Middle frontal gyrus (tissue), 1 donor: ENCODE results near the gene MLXIP.
"Not testable (repeated sequence)": the region's sequence is repeated elsewhere in the genome, so short reads cannot be mapped to it uniquely, and the experiment has no call there.

ENCODE experiments used
- DNase-seq: peaks from one replicate; pipeline ENCODE4 v3.0.0-alpha.2; 2015; ENCODE audit warnings: low spot score; ENCODE audit errors: extremely low spot score

Gene MLXIP

DNA sequence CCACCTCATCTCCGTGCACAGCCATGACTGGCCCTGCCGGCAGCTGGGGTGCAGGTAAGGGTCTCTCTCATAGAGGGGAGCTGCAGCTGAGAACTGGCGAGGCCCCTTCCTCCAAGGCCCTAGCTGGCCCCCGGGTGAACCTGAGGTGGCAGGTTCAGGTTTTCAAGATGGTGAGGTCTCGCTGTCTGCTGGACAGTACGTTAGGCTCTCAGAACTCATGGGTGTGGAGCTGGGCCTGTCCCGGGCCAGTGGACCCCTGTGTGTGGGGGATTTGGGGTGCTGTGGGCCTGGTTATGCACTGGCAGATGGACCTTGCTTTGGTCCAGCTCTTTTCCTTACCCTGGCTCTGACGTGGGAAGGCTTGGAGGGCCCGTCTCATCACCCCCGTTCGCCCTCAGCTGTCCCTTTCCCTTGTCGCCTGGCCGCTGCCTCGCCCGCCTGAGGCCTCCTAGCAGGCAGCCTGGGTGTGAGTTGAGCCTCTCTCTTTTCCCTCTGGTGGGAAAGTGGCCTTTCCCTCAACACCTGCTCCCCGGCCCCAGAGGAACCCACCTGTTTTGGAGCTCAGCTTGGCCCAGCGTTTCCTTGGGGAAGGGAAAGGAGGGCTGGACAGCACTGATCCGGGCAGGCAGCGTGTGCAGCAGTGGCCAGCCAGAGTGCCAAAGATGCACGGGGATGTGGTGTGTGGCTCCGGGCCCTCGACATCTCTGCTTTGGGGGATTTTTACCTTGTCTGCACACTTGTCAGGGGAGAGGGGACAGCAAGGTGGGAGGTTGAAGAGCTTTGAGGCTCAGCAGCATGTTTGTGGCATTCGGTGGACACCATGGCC lies 67.2 kb downstream of the MLXIP start:
- DNase-seq = no peak

DNA sequence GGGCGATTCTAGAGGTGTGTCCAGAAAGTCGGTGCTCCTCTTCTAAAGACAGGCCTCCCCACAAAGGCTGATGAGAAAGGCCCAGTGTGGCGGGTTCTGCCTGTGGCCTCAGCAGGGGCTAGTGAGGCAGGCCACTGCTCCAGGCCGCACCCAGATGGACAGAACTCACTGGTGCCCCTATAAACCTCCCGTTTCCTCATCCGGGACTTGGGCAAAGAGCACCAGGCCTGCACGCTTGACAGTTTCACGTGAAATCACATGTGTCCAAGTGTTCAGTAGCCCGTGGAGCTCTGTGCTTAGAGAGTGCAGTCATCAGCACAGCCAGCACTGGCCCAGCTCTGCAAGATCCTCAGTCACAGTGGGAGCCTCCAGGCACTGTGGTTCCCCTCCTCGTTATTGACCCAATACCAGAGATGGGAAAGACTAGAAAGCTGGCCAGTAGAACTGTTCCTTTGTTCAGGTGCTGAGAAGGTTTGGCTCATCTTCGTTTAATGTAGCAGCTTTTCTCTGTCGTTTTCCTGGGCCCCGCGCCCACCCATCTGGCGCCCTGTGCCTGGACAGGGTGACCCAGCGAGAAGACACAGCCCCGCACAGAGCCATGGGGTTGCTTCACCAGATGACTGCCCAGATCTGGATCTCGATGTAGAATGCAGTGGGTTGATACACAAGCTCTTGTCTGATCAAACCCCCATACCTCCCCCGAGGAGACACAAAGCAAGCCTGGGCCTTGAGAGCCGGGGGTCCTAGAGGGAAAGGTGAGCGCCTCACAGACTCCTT lies 69.1 kb downstream of the MLXIP start:
- no peak for DNase-seq

- no peak for DNase-seq
Measured at GRCh38 chr12:122148657-122149056, 70.1 kb downstream of the MLXIP start.

GRCh38 chr12:122150127-122150681 lies 71.6 kb downstream of the MLXIP start:
- DNase-seq = no peak

- no peak for DNase-seq
Measured at GRCh38 chr12:122152754-122153153, 74.2 kb downstream of the MLXIP start.

- DNase-seq = no peak
Measured at GRCh38 chr12:122155705-122156104, 77.1 kb downstream of the MLXIP start.

DNA sequence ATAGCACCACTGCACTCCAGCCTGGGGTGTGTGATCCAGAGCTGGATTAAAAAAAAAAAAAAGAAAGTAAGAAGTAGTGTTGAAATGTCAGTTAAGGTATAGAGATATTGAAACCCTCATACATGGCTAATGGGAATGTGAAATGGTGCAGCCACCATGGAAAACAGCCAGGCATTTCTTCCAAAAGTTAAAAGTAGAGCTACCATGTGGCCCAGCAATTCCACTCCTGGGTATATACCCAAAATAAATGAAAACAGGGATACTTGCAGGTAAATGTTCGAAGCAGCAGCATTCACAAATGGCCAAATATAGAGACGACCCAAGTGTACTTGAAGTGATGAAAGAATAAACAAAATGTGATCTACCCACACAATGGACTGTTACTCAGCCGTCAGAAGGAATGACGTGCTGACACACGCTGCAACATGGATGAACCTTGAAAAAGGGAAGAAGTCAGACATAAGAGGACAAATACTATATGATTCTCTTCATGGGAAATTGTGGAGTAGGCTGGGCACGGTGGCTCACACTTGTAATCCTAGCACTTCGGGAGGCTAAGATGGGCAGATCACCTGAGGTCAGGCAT lies 80.2 kb downstream of the MLXIP start:
- DNase-seq = no peak

GRCh38 chr12:122159882-122160281 lies 81.3 kb downstream of the MLXIP start:
- no peak for DNase-seq

DNA sequence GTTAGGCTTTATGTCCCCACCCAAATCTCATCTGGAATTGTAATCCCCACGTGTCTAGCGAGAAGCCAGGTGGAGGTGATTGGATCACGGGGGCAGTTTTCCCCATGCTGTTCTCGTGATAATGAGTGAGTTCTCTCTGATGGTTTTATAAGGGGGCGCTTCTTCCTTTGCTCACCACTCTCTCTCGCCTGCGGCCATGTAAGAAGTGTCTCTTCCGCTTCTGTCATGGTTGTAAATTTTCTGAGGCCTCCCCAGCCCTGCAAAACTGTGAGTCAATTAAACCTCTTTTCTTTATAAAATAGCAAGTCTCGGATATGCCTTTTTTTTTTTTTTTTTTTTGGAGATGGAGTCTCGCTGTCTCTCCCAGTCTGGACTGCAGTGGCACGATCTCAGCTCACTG lies 82.2 kb downstream of the MLXIP start:
- no peak for DNase-seq

DNA sequence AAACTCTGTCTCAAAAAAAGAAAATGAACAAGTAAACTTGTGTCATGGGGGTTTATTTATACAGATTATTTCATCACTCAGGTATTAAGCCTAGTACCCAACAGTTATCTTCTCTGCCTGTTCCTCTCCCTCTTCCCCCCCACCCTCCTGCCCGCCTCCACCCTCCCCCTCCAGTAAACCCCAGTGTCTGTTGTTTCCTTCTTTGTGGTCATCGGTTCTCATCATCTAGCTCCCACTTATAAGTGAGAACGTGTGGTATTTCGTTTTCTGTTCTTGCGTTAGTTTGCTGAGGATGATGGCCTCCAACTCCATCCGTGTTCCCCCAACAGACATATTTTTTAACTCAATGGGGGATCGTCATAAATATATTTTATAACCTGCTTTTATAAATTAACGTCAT lies 83.1 kb downstream of the MLXIP start:
- no peak for DNase-seq

DNA sequence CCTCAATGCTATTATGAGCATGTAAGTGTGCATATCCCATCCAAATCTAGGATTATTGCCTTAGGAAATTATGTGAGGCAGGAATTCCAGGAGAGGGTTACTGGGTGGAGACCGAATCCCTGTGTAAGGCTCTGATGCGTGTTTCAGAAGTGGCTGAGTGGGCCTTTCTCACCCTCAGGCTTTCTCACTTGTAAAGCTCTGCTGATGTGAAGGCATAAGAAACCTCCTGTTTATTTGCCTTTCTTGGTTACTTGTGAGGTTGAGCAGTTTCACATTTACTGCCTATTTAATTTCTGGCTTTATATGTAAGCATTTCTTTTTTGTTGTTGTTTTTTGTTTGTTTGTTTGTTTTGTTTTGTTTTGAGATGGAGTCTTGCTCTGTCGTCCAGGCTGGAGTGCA lies 84.4 kb downstream of the MLXIP start:
- no peak for DNase-seq

- DNase-seq = no peak
Measured at GRCh38 chr12:122166422-122167349, 88.1 kb downstream of the MLXIP start.

DNA sequence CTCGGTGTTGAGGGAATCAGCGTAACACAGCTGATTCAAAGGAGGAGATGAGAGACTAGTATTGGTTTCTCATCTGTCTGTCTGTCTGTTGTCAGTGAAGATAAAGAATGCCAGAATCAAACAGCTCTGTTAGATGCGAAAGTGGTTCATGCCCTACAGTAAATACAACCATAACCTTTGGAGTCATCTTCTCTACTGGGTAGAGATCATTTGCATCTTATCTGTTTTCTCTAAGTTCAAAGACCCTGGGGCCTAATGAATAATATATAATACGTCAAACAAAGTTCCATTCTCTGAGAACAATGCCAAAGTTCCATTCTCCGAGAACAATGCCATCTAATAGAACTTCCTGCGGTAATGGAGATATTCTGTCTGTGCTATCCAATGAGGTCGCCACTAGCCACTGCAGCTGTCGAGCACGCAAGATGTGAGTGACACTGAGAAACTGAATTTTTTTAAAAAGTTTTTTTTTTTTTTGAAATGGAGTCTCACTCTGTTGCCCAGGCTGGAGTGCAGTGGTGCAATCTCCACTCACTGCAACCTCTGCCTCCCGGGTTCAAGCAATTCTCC lies 88.9 kb downstream of the MLXIP start:
- DNase-seq = no peak

GRCh38 chr12:122168492-122168891 lies 89.9 kb downstream of the MLXIP start:
- DNase-seq = no peak

- DNase-seq = no peak
Measured at GRCh38 chr12:122171399-122171798, 92.8 kb downstream of the MLXIP start.

- DNase-seq = no peak
Measured at GRCh38 chr12:122172262-122172939, 93.8 kb downstream of the MLXIP start.

GRCh38 chr12:122174155-122174845 lies 95.7 kb downstream of the MLXIP start, which contains the start of gene IL31:
Gene IL31 (minus strand): TSS chr12:122174221. CDS start chr12:122174172, 49 bp downstream.
- DNase-seq = no peak

GRCh38 chr12:122176473-122176872 lies 97.9 kb downstream of the MLXIP start:
- DNase-seq = not testable (repeated sequence)

DNA sequence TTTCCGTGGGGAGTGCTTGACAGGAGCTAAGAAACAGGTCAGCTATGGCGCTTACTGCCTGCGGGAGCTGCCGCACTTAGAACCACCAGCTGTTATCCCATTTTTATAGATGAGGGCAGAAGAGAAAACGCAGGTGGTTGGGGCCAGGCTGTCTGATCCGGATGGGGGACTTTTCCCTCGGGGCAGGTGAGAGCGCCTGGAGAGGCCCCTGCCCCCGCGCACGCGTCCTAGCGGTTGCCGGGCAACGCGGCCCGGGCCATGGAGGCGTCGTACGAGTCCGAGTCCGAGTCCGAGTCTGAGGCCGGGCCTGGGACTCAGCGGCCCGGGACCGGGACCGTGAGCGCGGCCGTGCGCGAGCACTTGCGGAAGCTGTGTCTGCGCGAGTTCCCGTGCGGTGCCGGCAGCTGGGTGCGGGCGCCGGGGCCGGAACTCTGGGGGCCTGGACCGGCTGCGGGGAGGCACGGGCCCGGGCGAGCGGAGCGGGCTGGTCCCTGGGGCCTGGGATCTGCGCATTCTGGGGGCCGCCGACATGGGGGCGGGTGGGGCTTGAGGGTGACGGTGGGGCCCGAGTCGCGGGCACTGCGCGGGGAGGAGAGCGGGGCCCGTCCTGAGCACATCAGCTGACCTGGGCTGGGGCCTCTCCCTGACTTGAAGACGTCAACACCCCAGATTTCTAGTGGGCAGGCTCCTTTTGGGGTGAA lies 104.5 kb downstream of the MLXIP start, which contains the start of gene LRRC43:
Gene LRRC43 (plus strand): TSS at position 237 of the 701 bp plus-strand sequence. CDS start 22 bp downstream, at position 259.
- no peak for DNase-seq
